GM21526 (cell line): ENCODE results near the gene DDX6.
"Not testable (repeated sequence)": the region's sequence is repeated elsewhere in the genome, so short reads cannot be mapped to it uniquely, and the experiment has no call there.

Source experiments
- ATAC-seq: cut with Tn5 transposase; IDR thresholded peaks from one replicate; pipeline ENCODE4 v1.9.1; 2021; ENCODE audit warnings: moderate library complexity; ENCODE audit not compliant: unreplicated experiment, low FRiP score

DDX6 gene

GRCh38 chr11:118791111-118791960 lies at the start of gene DDX6:
Gene DDX6, minus strand, starts transcription at chr11:118791164. Its CDS starts 4,913 bp downstream, at chr11:118786251.
- peak; percentile 44 for ATAC-seq

GRCh38 chr11:118838905-118839553 lies 48.1 kb upstream of the DDX6 start:
- ATAC-seq: peak; percentile 74

GRCh38 chr11:118837868-118838267 lies 46.9 kb upstream of the DDX6 start:
- no peak for ATAC-seq

GRCh38 chr11:118834427-118835028 lies 43.6 kb upstream of the DDX6 start:
- ATAC-seq: no peak

GRCh38 chr11:118827118-118827517 lies 36.2 kb upstream of the DDX6 start:
- no peak for ATAC-seq

- ATAC-seq: not testable (repeated sequence)
Measured at GRCh38 chr11:118822936-118823510, 32.1 kb upstream of the DDX6 start.

- ATAC-seq: peak; percentile 91
Measured at GRCh38 chr11:118820412-118821357, 29.7 kb upstream of the DDX6 start.

GRCh38 chr11:118820025-118820379 lies 29.0 kb upstream of the DDX6 start:
- ATAC-seq: not testable (repeated sequence)

- ATAC-seq: no peak
Measured at GRCh38 chr11:118819334-118820024, 28.5 kb upstream of the DDX6 start.

- ATAC-seq: no peak
Measured at GRCh38 chr11:118818130-118818529, 27.2 kb upstream of the DDX6 start.

GRCh38 chr11:118813551-118813950 lies 22.6 kb upstream of the DDX6 start:
- ATAC-seq: no peak

GRCh38 chr11:118812485-118812884 lies 21.5 kb upstream of the DDX6 start:
- no peak for ATAC-seq

GRCh38 chr11:118807800-118808778 lies 17.1 kb upstream of the DDX6 start:
- no peak for ATAC-seq

- no peak for ATAC-seq
Measured at GRCh38 chr11:118806400-118806799, 15.4 kb upstream of the DDX6 start.

- no peak for ATAC-seq
Measured at GRCh38 chr11:118804094-118804493, 13.1 kb upstream of the DDX6 start.

GRCh38 chr11:118799372-118799771 lies 8.4 kb upstream of the DDX6 start:
- ATAC-seq: no peak

GRCh38 chr11:118797510-118797909 lies 6.5 kb upstream of the DDX6 start:
- ATAC-seq: no peak

GRCh38 chr11:118792570-118793124 lies 1.7 kb upstream of the DDX6 start:
- peak; percentile 57 for ATAC-seq
